DOHH2 (cell line): ENCODE measurements around the gene RBM39.

ENCODE experiments used
- H3F3A ChIP-seq: fragments of 200-600 bp; sonication (generic), shearing (Covaris generic); 2 replicates; pipeline ENCODE4 v1.6.0; 2016; ENCODE audit warnings: antibody characterized with exemption, mild to moderate bottlenecking; ENCODE audit not compliant: control insufficient read depth, insufficient read depth
- H3K27ac ChIP-seq: fragments of 200-600 bp; sonication (generic); 2 replicates; pipeline ENCODE4 v1.5.1; 2014; ENCODE audit warnings: low read depth, mild to moderate bottlenecking, low read length, moderate library complexity
- H3K27me3 ChIP-seq: fragments of 200-600 bp; sonication (generic); 2 replicates; pipeline ENCODE4 v1.6.1; 2014; ENCODE audit warnings: mild to moderate bottlenecking, low read length, mixed read lengths; ENCODE audit not compliant: control insufficient read depth
- H3K36me3 ChIP-seq: fragments of 200-600 bp; sonication (generic); 2 replicates; pipeline ENCODE4 v1.6.1; 2014; ENCODE audit warnings: mild to moderate bottlenecking, low read length, moderate library complexity, mixed read lengths; ENCODE audit not compliant: control insufficient read depth
- H3K4me1 ChIP-seq: fragments of 200-600 bp; sonication (generic); 2 replicates; pipeline ENCODE4 v1.6.1; 2014; ENCODE audit warnings: mild to moderate bottlenecking, low read length, mixed read lengths; ENCODE audit not compliant: control insufficient read depth
- H3K4me2 ChIP-seq: fragments of 200-600 bp; sonication (generic); 2 replicates; pipeline ENCODE4 v1.6.0; 2014; ENCODE audit warnings: mild to moderate bottlenecking, low read length, moderate library complexity
- H3K4me3 ChIP-seq: fragments of 200-600 bp; sonication (generic); 2 replicates; pipeline ENCODE4 v1.5.1; 2014; ENCODE audit warnings: mild to moderate bottlenecking, low read length, mixed read lengths
- H3K79me2 ChIP-seq: fragments of 200-600 bp; sonication (generic); 2 replicates; pipeline ENCODE4 v1.6.1; 2014; ENCODE audit warnings: mild to moderate bottlenecking, low read length, mixed read lengths; ENCODE audit not compliant: control insufficient read depth
- H3K9me2 ChIP-seq: fragments of 200-600 bp; sonication (generic); replicated peaks from 2 replicates; pipeline ENCODE4 v1.6.1; 2014; ENCODE audit warnings: mild to moderate bottlenecking, low read length, mixed read lengths; ENCODE audit not compliant: control insufficient read depth
- H3K9me3 ChIP-seq: fragments of 200-600 bp; sonication (generic); 2 replicates; pipeline ENCODE4 v1.6.1; 2014; ENCODE audit warnings: antibody characterized with exemption, low read length, mixed read lengths; ENCODE audit not compliant: control insufficient read depth, insufficient read depth
- H4K20me1 ChIP-seq: fragments of 200-600 bp; sonication (generic); 2 replicates; pipeline ENCODE4 v1.6.0; 2014; ENCODE audit warnings: low read depth, mild to moderate bottlenecking, antibody characterized with exemption, low read length, moderate library complexity; ENCODE audit not compliant: control insufficient read depth, insufficient read depth
- CTCF ChIP-seq: fragments of 200-600 bp; sonication (generic); IDR thresholded peaks from one replicate; pipeline ENCODE4 v1.5.1; 2014; ENCODE audit warnings: antibody characterized with exemption, mild to moderate bottlenecking, low read depth, low read length; ENCODE audit not compliant: poor library complexity, severe bottlenecking
- EZH2phosphoT487 ChIP-seq: fragments of 200-600 bp; sonication (generic); IDR thresholded peaks from 2 replicates; pipeline ENCODE4 v1.6.1; 2017; ENCODE audit warnings: borderline replicate concordance, mild to moderate bottlenecking, antibody characterized with exemption, low read length, moderate library complexity, mixed read lengths

Gene RBM39

GRCh38 chr20:35734777-35735649 lies 7.0 kb downstream of the RBM39 start:
- H3K27ac ChIP-seq: no peak overlapping the region
- no peak overlapping the region for H3K4me3 ChIP-seq
- H3F3A ChIP-seq: peaks cover 34% of the 10 kb centered on the region
- TF ChIP-seq EZH2phosphoT487 (no peak), CTCF (no peak)
- peaks cover 55% of the 10 kb centered on the region for H4K20me1 ChIP-seq
- peak overlapping the region; percentile 22; the same call in 1 of the 2 replicates for H3K4me2 ChIP-seq
- peaks cover 43% of the 10 kb centered on the region for H3K4me1 ChIP-seq
- no peaks in the 10 kb centered on the region for H3K27me3 ChIP-seq
- H3K36me3 ChIP-seq: peaks cover 100% of the 10 kb centered on the region
- H3K79me2 ChIP-seq: peaks cover 100% of the 10 kb centered on the region
- H3K9me2 ChIP-seq: no peaks in the 10 kb centered on the region
- H3K9me3 ChIP-seq: no peaks in the 10 kb centered on the region

GRCh38 chr20:35734374-35734773 lies 7.7 kb downstream of the RBM39 start:
- Histone ChIP-seq H3K9me2 (no peaks in the 10 kb centered on the region), H3K4me1 (peaks cover 37% of the 10 kb centered on the region), H3K9me3 (no peaks in the 10 kb centered on the region), H3K4me3 (no peak overlapping the region), H3K36me3 (peaks cover 100% of the 10 kb centered on the region), H3K27me3 (no peaks in the 10 kb centered on the region), H3K79me2 (peaks cover 100% of the 10 kb centered on the region), H3K4me2 (0 out of 2 replicates have a peak overlapping the region, but pooled peaks have one; percentile 22), H4K20me1 (peaks cover 52% of the 10 kb centered on the region), H3F3A (peaks cover 34% of the 10 kb centered on the region), H3K27ac (no peak overlapping the region)
- TF ChIP-seq CTCF: no peak
- no peak for TF ChIP-seq EZH2phosphoT487

GRCh38 chr20:35732644-35732982 lies 9.4 kb downstream of the RBM39 start:
- Histone ChIP-seq H3K27ac (no peak overlapping the region), H3K4me1 (peaks cover 23% of the 10 kb centered on the region)

More at GRCh38 chr20:35732644-35732982, 9.4 kb downstream of the RBM39 start:
- no peaks in the 10 kb centered on the region for H3K27me3 ChIP-seq
- H3K36me3 ChIP-seq: peaks cover 99% of the 10 kb centered on the region
- H3K4me3 ChIP-seq: no peak overlapping the region
- peaks cover 97% of the 10 kb centered on the region for H3K79me2 ChIP-seq
- H3K9me3 ChIP-seq: no peaks in the 10 kb centered on the region
- no peak for TF ChIP-seq EZH2phosphoT487
- no peak for TF ChIP-seq CTCF
- no peak overlapping the region for H3K4me2 ChIP-seq
- no peaks in the 10 kb centered on the region for H3K9me2 ChIP-seq
- peaks cover 42% of the 10 kb centered on the region for H4K20me1 ChIP-seq
- peaks cover 38% of the 10 kb centered on the region for H3F3A ChIP-seq
